DMS 273 treated with DMSO at 0.1 percent for 48 hours (cell line): Measurements from ENCODE around the gene CNR1.

Experiments
- DNase-seq: peaks from one replicate; lab custom pipeline; 2025; lab: John Stamatoyannopoulos, UW

The CNR1 gene

DNA sequence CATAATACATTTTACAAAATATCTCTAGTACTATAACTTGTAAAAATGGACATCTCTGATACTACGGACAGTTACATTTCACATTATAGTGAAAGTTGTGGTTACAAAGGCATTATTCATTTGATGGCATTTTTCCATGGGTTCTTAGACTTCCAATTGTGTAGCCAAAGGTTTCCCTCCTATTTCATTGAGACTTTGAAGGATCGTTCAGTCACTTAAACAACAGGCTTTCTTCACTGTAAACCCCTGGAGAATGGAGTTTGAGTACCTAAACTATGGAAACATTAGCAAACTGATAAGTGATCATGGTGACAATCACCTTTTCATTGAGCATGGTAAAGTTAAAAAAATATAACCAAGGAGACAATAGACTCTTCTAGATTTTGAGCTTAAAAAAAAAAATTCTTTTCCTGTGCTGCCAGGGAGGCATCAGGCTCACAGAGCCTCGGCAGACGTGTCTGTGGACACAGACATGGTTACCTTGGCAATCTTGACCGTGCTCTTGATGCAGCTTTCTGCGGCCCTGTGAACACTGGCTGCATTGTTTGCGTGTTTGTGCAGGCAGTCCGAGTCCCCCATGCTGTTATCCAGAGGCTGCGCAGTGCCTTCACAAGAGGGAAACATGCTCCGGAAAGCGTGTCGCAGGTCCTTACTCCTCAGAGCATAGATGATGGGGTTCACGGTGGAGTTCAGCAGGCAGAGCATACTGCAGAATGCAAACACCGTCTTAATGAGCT lies 22.6 kb downstream of the CNR1 start:
- DNase-seq = no peak

DNA sequence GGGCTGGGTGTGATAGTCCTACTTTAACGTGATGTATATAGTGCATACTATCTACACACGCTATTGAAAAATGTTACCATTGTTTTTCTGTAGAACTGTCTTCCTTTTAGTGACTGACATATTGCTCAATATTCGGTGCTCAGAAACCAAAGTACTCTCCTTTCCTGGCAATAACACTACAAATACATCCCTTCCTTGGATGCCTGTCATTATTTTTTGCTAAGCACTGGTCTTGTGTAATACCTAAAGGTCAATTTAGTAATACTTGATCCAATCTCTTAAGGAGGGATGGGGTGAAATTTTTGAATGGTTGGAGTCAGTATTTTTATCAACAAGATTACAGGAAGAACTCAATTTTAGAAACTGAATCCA lies 23.9 kb downstream of the CNR1 start:
- no peak for DNase-seq

DNA sequence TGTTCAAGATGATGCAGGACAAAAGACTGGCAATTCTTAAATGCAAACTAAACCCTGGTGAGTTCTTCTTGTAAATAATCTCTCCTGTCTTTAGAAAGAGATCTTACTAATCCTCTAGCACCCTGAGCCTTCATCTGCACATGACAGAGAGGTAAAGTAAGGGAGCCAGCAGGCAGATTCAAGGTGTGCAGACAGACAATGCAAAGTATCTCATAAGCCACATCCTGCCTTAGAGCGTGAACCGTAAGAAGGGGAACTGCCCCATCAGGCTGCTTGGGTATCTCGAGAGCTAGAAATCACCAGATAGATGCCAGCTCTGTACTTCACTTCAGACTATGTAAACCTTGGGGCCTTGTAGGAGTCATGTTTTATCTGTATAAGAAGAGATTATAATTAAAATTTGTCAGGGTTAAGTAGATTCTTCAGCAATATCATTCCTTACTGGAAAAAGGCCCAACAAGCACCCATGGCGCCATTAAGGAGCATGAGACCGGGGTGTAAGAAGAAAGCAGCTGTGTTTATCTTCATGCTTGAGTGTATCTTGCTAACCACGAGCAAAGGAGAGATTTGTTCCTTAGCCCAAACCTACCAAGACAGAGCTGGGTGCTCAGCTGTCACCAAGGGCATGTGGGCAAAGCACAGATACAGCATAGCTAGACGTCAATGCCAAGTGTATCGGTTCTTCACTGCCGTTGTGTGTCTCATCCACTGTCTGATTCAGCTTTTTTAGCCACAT lies 24.4 kb downstream of the CNR1 start:
- no peak for DNase-seq

DNA sequence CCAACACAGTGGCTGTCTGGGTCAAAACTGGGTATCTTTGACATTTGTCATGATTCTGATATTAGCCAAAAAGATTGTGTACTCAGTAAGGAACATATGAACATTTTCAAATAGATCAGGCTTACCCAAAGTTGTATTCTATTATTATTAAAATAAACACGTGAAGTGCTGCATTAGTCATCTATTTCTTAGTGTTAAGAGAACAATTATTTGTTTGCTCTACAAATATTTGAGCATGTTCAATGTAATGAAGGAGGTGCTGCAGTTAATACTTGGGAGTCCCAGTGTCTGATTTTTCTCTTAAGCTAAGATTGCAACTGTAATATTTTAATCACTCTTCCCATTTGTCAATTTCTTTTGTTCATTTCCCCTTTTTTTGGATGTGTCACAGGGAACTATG lies 28.2 kb downstream of the CNR1 start:
- no peak for DNase-seq

DNA sequence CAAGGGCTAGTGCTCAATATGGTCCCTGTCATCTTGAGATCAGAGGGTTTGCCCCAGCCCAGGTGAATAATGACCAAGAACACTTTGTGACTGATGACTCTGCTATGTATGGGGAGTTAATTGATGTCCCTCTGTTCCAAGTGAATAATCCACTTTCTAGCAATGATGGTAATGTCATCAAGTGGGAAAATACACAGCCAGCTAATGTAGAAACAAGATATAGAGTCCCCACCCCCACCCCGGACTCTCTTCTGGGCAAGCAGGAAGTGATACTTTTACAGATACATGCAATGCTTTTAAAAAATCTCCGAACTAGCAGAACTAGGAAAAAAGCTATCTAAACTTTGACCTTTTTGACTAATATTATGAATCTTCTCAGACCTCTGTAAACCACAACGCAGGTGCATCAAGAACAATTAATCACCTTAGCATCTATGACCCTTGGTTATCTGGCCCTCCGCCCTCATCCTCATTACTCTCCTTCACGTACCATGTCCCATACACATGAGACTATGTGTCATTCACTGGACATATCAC lies 30.5 kb downstream of the CNR1 start:
- DNase-seq = no peak

DNA sequence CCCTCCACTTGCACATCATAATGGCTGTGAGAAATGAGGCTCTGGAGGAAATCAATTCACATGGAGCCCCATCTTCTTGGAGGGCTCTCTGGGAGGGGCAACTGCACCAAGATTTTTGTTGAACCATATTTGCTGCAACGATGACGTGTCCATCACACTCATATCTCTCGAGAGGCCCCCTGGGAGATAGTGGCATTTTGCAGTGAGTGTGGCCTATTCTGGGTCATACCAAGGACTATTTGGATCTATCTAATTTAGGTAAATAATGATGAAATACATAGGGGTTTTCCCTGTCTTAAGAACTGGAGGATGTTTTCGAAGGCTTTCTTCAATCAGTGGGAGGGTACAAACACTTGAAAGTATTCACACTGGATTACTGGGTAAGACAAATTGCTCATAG lies 31.6 kb downstream of the CNR1 start:
- DNase-seq = no peak

DNA sequence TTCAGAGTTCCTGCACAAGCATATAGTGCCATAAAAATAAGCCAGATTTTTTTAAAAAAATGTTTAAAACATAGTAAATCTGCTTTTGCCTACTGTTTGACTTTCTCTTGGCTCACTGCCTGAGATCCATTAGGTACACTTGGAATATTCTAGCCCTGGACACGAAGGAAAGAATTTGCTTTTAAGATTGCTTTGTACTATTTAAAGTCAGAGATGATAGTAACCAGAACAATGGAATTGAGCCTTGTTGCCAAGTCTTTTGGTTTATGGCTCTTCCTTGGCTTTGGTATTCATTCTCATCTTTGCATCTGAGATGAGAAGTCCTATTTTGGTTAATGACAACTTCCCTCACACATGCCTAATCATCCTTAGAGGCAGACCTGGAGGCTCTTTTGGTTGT lies 32.4 kb downstream of the CNR1 start:
- DNase-seq = no peak

DNA sequence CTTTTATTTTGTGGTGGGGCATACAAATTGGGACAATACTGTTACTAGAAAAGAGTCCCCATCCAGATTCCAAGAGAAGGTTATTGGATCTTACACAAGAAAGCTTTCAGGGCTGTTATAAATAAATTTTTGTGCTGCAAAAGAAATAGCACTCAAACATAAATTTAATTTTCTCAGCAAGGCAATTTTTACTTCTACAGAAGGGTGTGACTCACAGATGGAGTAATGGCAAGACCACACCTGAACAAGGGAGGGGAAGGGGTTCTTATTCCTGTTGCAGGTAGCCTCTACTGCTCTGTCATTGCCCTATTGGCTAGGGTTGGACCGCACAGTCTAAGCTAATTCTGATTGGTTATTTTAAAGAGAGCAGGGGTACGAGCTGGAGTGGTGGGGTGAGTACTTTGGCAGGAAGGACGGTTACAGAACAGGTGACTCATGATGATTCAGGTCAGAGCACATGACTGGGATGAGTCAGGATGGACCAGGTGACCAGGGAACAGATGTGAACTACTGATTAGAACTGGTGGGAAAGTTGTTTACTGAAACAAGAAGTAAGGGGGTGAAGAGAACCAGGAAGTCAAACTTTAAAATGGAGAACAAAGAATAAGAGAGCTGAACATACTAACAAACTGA lies 41.1 kb downstream of the CNR1 start:
- no peak for DNase-seq

DNA sequence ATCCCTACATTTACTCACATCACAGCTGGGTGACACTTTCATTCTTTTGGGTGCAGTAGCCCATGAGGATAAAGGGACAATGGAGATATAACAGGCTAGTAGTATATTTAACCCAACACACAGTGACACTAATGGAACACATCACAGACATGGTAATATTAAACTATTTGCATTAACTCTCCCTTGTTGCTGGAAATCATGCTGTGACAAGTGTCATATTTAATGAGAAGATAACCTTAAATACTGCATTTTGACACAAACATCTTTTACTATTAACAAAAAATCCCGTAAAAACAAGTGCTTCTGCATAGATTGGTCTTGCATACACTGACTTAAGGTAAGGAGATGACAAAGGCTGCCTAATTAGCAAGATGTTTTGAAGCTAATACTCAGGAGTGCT lies 45.5 kb downstream of the CNR1 start:
- no peak for DNase-seq

DNA sequence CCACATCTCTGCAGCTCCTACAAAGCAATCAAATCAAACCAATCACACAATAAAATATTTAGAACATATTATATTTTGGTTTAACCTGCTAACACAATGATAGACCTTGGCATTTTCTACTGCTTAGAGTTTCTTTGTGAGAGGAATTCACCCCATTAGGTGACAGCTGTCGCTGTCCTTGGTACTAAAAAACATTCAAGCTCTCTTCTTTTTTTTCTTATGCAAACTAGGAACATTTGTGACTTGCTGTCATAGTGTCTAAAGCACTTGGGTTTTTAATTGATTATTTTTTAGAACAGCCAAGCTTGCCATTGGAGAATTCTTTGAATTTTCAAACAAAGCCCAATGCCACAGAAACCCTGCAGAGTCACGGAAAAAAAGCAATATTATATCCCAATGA lies 46.4 kb downstream of the CNR1 start:
- no peak for DNase-seq

DNA sequence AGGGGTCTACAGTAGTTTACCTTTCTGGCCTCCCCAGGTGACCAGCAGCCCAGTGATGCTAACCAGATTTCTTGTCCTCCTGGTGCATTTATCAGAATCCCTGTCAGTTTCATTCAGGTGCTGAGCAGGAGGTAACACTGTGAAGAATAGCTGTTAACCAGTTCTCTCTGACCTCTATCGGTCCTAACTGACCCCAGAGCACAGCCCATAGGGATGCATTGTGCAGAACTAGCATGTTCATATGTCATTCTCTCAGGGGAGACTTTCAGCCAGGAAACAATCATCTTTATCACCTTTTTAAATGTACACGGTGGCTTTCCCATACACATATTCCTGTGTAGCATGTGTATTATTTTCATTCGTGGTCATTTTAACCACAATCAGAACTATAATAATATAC lies 49.9 kb downstream of the CNR1 start:
- no peak for DNase-seq

DNA sequence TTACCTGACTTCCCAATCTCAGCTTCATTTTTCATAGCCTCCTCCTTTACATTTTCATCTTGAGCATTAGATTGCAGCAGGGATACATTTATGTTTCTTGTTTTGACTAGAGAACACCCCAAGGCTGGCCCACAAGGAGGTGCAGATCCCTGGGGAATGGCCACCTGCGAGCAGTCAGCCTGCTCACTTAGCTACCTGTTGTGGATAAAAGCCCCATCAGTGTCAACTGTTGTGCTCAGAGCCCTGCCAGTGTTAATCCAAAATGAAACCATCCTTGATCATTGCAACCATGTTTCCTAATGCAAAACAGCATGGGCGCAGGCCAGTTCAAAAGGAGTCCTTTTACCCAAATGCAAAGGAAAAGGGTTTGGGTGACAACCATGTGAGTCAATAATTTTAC lies 50.8 kb downstream of the CNR1 start:
- DNase-seq = no peak

DNA sequence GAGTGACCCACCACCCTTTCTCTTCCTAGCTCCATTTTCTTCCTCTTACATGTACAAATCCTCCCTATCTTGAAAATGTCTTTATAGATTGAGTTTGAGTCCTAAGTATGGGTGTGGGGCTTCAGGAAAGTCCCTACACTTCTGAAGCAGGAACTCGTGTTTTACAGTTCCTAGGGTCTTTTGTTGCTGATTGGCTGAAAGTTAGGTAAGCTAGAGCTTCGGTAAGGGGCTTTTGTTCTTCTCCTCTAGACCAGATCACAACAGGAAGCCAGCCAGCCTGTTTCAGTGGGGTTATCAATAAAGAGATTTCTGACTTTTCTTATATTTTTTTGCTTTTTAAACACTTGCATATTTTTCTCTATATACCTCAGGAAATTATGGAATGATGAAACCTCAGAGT lies 51.3 kb downstream of the CNR1 start:
- DNase-seq = no peak

DNA sequence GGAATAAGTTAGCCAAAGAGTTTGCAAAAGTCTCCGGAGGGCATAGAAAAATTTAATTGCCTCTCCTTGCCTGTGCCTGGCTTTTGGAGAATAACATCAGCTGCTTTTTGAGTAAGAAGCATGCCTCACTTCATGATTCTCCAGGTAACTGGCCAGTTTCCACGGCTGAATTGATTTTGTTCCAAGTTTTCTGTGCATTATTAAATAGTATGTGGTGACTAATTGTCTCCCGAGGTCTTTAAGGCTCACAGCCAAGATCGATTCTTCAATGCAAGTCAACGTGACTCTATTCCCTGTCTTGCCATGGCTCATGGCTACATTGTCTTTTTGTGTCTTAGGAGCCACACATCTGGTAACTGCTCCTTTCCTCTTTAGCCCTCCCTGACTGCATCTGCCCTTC lies 54.2 kb downstream of the CNR1 start:
- DNase-seq = no peak

DNA sequence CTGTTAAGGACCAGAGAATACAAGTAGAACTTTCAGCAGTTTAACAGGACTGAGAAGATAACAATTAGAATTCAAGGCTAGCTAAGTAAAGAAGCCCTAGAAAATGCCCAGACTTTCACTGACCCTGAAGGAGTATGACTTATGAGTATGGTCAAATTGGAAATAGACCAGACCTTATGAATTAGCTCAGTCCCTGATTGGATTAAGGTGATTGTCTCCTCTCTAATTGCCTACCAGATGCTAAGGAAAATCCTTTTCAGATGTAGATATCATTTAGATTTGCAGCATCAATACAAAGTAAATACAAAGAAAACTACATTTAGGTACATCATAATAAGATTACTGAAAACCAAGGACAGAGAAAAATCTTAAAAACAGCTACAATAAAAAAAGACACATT lies 58.9 kb downstream of the CNR1 start:
- DNase-seq = no peak

DNA sequence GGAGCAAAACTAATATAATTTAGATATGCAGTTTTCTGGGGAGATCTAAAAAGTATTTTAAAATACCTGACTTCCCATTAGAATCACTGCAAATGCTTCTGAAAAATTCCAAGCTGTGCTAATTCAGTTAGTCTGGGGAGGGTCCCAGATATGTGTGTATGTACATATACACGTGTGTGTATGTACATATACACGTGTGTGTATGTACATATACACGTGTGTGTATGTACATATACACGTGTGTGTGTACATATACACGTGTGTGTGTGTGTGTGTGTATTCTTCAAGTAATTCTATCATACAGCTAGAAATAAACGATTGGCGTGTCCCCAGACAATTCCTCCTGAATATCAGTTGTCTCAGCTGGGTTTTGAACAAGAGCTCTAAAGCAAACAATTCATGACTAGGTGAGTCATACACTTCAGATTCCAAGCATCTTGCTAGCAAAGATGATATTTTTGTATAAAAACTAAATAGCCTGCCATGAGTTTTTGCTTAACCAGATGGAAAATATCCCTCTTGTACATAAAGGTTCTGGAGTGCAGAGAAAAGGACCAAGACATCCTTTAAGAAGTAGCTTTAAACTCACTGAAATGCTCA lies 60.3 kb downstream of the CNR1 start:
- DNase-seq = no peak
